Endothelial cell of umbilical vein (primary cell): Measurements from ENCODE around the gene NIPBL. TPM values are rescaled to one million over a fixed set of nuclear protein-coding genes. Genes with fewer than 3 reads are reported as not detected.

Experiments
- BruUV-seq: library from RNA; stranded (reverse); fragments of 400-500 nt; replicated peaks from 2 replicates; lab custom pipeline; 2021; lab: Mats Ljungman, UMichigan
- CTCF ChIA-PET: fragments of 300-600, 350-600 bp; sonication (Branson Sonifier 250); formaldehyde crosslinking; loops from one replicate; lab custom pipeline; 2021; ENCODE audit warnings: antibody characterized with exemption, inconsistent platforms; lab: Charles Lee
- POLR2A ChIA-PET: fragments of 300-600, 350-600 bp; sonication (Branson Sonifier 250); formaldehyde crosslinking; loops from one replicate; lab custom pipeline; 2021; ENCODE audit warnings: antibody characterized with exemption, inconsistent platforms; lab: Charles Lee
- DNase-seq: peaks from one replicate; pipeline ENCODE4 v3.0.0-alpha.2; 2011; ENCODE audit warnings: low read depth, low spot score
- FAIRE-seq: peaks from 2 replicates; lab custom pipeline; 2011; peaks lifted over from hg19 to GRCh38; lab: Jason Lieb, UNC
- H2AFZ ChIP-seq: 2 replicates; pipeline ENCODE4 v1.6.0; 2012; ENCODE audit warnings: low read depth, low read length, control low read depth, inconsistent platforms
- H3K27ac ChIP-seq: 2 replicates; pipeline ENCODE4 v1.5.1; 2011; ENCODE audit warnings: low read depth, mild to moderate bottlenecking, control low read depth, low read length, moderate library complexity; ENCODE audit not compliant: insufficient read depth
- H3K27me3 ChIP-seq, 2 experiments: 2 replicates each; pipeline versions ENCODE4 v1.6.0 to v1.6.1; 2011; ENCODE audit warnings: low read length in 2 of 2, mixed read lengths in 1 of 2; ENCODE audit not compliant: control insufficient read depth in 2 of 2, insufficient read depth in 2 of 2
- H3K36me3 ChIP-seq, 2 experiments: 2 replicates in 1 of 2; 3 replicates in 1 of 2; pipeline ENCODE4 v1.5.1; 2011; ENCODE audit warnings: low read length in 2 of 2, mild to moderate bottlenecking in 1 of 2, moderate library complexity in 1 of 2; ENCODE audit not compliant: control insufficient read depth in 2 of 2, insufficient read depth in 2 of 2; ENCODE audit errors: extremely low read depth in 1 of 2
- H3K4me1 ChIP-seq: 3 replicates; pipeline ENCODE4 v1.5.1; 2011; ENCODE audit warnings: mild to moderate bottlenecking, low read length; ENCODE audit not compliant: control insufficient read depth, insufficient read depth; ENCODE audit errors: extremely low read depth
- H3K4me2 ChIP-seq: 2 replicates; pipeline ENCODE4 v1.6.1; 2011; ENCODE audit warnings: low read length, control low read depth, mixed read lengths; ENCODE audit not compliant: insufficient read depth
- H3K4me3 ChIP-seq, 3 experiments: fragments of 200-600 bp in 1 of 3; sonication (generic), shearing (Covaris generic) in 1 of 3; replicated peaks in 1 of 3; 2 replicates each; pipeline ENCODE4 v1.5.1; 2011 to 2016; ENCODE audit warnings: control low read depth in 3 of 3, low read length in 3 of 3, mild to moderate bottlenecking in 2 of 3, inconsistent platforms in 1 of 3, low read depth in 1 of 3, moderate library complexity in 1 of 3; ENCODE audit not compliant: insufficient read depth in 1 of 3
- H3K79me2 ChIP-seq: 2 replicates; pipeline ENCODE4 v1.6.0; 2012; ENCODE audit warnings: low read length, inconsistent platforms; ENCODE audit not compliant: control insufficient read depth, insufficient read depth
- H3K9ac ChIP-seq: replicated peaks from 2 replicates; pipeline ENCODE3; 2011; ENCODE audit warnings: low read length, control low read depth; ENCODE audit not compliant: insufficient read depth; ENCODE audit errors: extremely low read depth
- H3K9me1 ChIP-seq: replicated peaks from 3 replicates; pipeline ENCODE4 v1.6.0; 2011; ENCODE audit warnings: mild to moderate bottlenecking, low read length; ENCODE audit not compliant: control insufficient read depth, insufficient read depth; ENCODE audit errors: extremely low read depth
- H3K9me3 ChIP-seq: replicated peaks from 2 replicates; pipeline ENCODE4 v1.5.1; 2012; ENCODE audit warnings: low read length, inconsistent platforms; ENCODE audit not compliant: control insufficient read depth, insufficient read depth
- H4K20me1 ChIP-seq: replicated peaks from 2 replicates; pipeline ENCODE3; 2011; ENCODE audit warnings: mild to moderate bottlenecking, low read length; ENCODE audit not compliant: control insufficient read depth, insufficient read depth; ENCODE audit errors: extremely low read depth
- EZH2 ChIP-seq: IDR thresholded peaks from 2 replicates; pipeline ENCODE4 v1.6.1; 2012; ENCODE audit warnings: borderline replicate concordance, low read depth, mild to moderate bottlenecking, moderate library complexity, low read length, inconsistent platforms; ENCODE audit not compliant: severe bottlenecking
- FOS ChIP-seq: IDR thresholded peaks from 2 replicates; pipeline ENCODE4 v1.6.1; 2011; ENCODE audit warnings: mild to moderate bottlenecking, low read length, moderate library complexity, borderline replicate concordance; ENCODE audit not compliant: insufficient read depth
- POLR2A ChIP-seq: IDR thresholded peaks from 2 replicates; pipeline ENCODE4 v1.6.1; 2012; ENCODE audit warnings: low read depth, mild to moderate bottlenecking, control low read depth, low read length
- dilution Hi-C: fragments of 300-500 bp; cut with MboI; formaldehyde crosslinking; loops from one replicate; pipeline ENCODE4 v1.15.0; 2019; ENCODE audit warnings: low sequenced_read_pairs; ENCODE audit not compliant: extremely low pct_ligation_motif_present
- intact Hi-C: fragments of 100-400 bp; cut with micrococcal nuclease; formaldehyde crosslinking; loops from one replicate; pipeline ENCODE4 v1.10.0; 2022
- polyA plus RNA-seq, 4 experiments: library from polyadenylated mRNA; depleted of rRNA in 3 of 4; stranded (reverse) in 3 of 4; unstranded in 1 of 4; fragments of >200 nt; gene quantifications; 2 replicates each; pipeline versions ENCODE4 v1.2.1 to v1.2.3, GENCODE V29; 2011 to 2012; ENCODE audit warnings: missing spikeins in 1 of 4
- total RNA-seq: library from RNA; stranded (reverse); gene quantifications from 2 replicates; pipeline ENCODE4 v1.2.3, GENCODE V29; 2021
- TF ChIP-seq, protein P1 (sequence below): IDR thresholded peaks from 2 replicates; pipeline ENCODE4 v1.6.1; 2011; ENCODE audit not compliant: insufficient read depth, insufficient read length

Gene NIPBL
- total and polyA plus RNA-seq, 2 donors (not counting 3 experiments of a cell fraction or from before 2014, with no cell fraction given): 15.5 to 50.7 TPM

GRCh38 chr5:37112383-37112991 is 235.9 kb downstream of the NIPBL start:
- Histone ChIP-seq H3K9ac (no peak overlapping the region), H3K9me3 (no peaks in the 10 kb centered on the region), H3K4me3 (no peak overlapping the region), H4K20me1 (no peaks in the 10 kb centered on the region), H3K4me1 (no peaks in the 10 kb centered on the region), H3K9me1 (no peaks in the 10 kb centered on the region), H3K27ac (no peak overlapping the region), H3K27me3 (no peaks in the 10 kb centered on the region), H3K79me2 (no peaks in the 10 kb centered on the region), H3K36me3 (peaks cover 2% of the 10 kb centered on the region in 2 experiments), H3K4me2 (no peak overlapping the region), H2AFZ (no peak overlapping the region)
- ChIA-PET CTCF (no interaction called here), POLR2A (no interaction called here)
- no peak for DNase-seq
- intact Hi-C loops (no loop called here), dilution Hi-C loops (no loop called here)
- peak; percentile 55 for FAIRE-seq
- TF ChIP-seq FOS (no peak), POLR2A (no peak), EZH2 (no peak)
- TF ChIP-seq, protein P1, sequence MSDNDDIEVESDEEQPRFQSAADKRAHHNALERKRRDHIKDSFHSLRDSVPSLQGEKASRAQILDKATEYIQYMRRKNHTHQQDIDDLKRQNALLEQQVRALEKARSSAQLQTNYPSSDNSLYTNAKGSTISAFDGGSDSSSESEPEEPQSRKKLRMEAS: no peak
- no TSS peak for BruUV-seq
